ENCODE measurements around the gene FNBP1L. TPM values are rescaled to one million over a fixed set of nuclear protein-coding genes. Genes with fewer than 3 reads are reported as not detected.

The FNBP1L gene
- total RNA-seq, 1 donor from 2014 or later: 57.8 TPM

GRCh38 chr1:93416183-93416582, 31.7 kb upstream of the FNBP1L start:
- H3K4me1 Mint-ChIP-seq (ENCODE audit: low read depth, unreplicated experiment): peaks cover 3% of the 10 kb centered on the region
- H3K27ac ChIP-seq (ENCODE audit: low read depth, low read length): no peak overlapping the region
- peaks cover 2% of the 10 kb centered on the region for H3K9me3 Mint-ChIP-seq (ENCODE audit: unreplicated experiment)
- H3K4me2 ChIP-seq (ENCODE audit: low read length): no peak overlapping the region
- no peaks in the 10 kb centered on the region for H3K79me2 ChIP-seq (ENCODE audit: insufficient read depth, low read length)
- H3K36me3 ChIP-seq (ENCODE audit: insufficient read depth, low read length): no peaks in the 10 kb centered on the region
- H4K20me1 ChIP-seq (ENCODE audit: insufficient read depth, low read length): no peaks in the 10 kb centered on the region
- H2AFZ ChIP-seq (ENCODE audit: low read depth, low read length): no peak overlapping the region
- no peaks in the 10 kb centered on the region for H3K27me3 Mint-ChIP-seq (ENCODE audit: low read depth, unreplicated experiment)
- H3K9ac ChIP-seq (ENCODE audit: low read length): no peak overlapping the region
- no peaks in the 10 kb centered on the region for H3K27me3 ChIP-seq (ENCODE audit: insufficient read depth, low read length)
- no peak for DNase-seq (ENCODE audit: low read depth)
- TF ChIP-seq EZH2 (IDR thresholded peaks at IDR 0.05; ENCODE audit: insufficient read depth, low read length) (no peak), CTCF (IDR thresholded peaks at IDR 0.05; ENCODE audit: insufficient read depth, low read depth, low read length) (no peak)
- FAIRE-seq: no peak
- no peak overlapping the region for H3K4me3 Mint-ChIP-seq (ENCODE audit: unreplicated experiment)
- no peak overlapping the region for H3K4me3 ChIP-seq (ENCODE audit: insufficient read depth, low read depth, low read length)
- H3K4me1 ChIP-seq (ENCODE audit: insufficient read depth, low read length): no peaks in the 10 kb centered on the region
- H3K9me3 ChIP-seq (ENCODE audit: insufficient read depth, low read depth, low read length): no peaks in the 10 kb centered on the region
- no peak overlapping the region for H3K27ac Mint-ChIP-seq (ENCODE audit: unreplicated experiment)
- H3K36me3 Mint-ChIP-seq (ENCODE audit: low read depth, unreplicated experiment): no peaks in the 10 kb centered on the region

GRCh38 chr1:93419344-93419743, 28.6 kb upstream of the FNBP1L start:
- Mint-ChIP-seq H3K27me3 (ENCODE audit: low read depth, unreplicated experiment) (no peaks in the 10 kb centered on the region), H3K36me3 (ENCODE audit: low read depth, unreplicated experiment) (no peaks in the 10 kb centered on the region), H3K4me1 (ENCODE audit: low read depth, unreplicated experiment) (peaks cover 3% of the 10 kb centered on the region), H3K27ac (ENCODE audit: unreplicated experiment) (no peak overlapping the region), H3K9me3 (ENCODE audit: unreplicated experiment) (peaks cover 2% of the 10 kb centered on the region), H3K4me3 (ENCODE audit: unreplicated experiment) (no peak overlapping the region)
- Histone ChIP-seq H3K27ac (ENCODE audit: low read depth, low read length) (no peak overlapping the region), H3K4me2 (ENCODE audit: low read length) (no peak overlapping the region), H2AFZ (ENCODE audit: low read depth, low read length) (no peak overlapping the region), H3K36me3 (ENCODE audit: insufficient read depth, low read length) (no peaks in the 10 kb centered on the region), H3K4me1 (ENCODE audit: insufficient read depth, low read length) (no peaks in the 10 kb centered on the region), H3K79me2 (ENCODE audit: insufficient read depth, low read length) (no peaks in the 10 kb centered on the region), H4K20me1 (ENCODE audit: insufficient read depth, low read length) (no peaks in the 10 kb centered on the region), H3K4me3 (ENCODE audit: insufficient read depth, low read depth, low read length) (no peak overlapping the region), H3K9ac (ENCODE audit: low read length) (no peak overlapping the region), H3K9me3 (ENCODE audit: insufficient read depth, low read depth, low read length) (no peaks in the 10 kb centered on the region), H3K27me3 (ENCODE audit: insufficient read depth, low read length) (no peaks in the 10 kb centered on the region)
- no peak for TF ChIP-seq CTCF (IDR thresholded peaks at IDR 0.05; ENCODE audit: insufficient read depth, low read depth, low read length)
- TF ChIP-seq EZH2 (IDR thresholded peaks at IDR 0.05; ENCODE audit: insufficient read depth, low read length): no peak
- no peak for FAIRE-seq
- DNase-seq (ENCODE audit: low read depth): no peak

DNA sequence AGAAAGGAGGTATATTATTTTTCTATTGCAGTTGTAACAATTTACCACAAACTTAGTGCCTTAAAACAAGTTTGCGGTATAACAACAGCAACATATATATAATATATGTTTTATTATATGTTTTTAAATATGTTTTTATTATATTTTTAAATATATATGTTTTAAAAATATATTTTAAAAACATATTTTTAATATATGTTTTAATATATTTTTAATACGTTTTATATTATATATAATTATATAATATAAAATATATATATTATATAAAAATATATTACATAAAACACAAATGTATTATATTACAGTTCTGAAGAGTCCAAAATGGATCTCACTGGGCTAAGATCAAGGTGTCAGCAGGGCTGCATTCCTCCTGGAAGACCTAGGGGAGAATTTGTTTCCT, 27.5 kb upstream of the FNBP1L start:
- H3K79me2 ChIP-seq (ENCODE audit: insufficient read depth, low read length): no peaks in the 10 kb centered on the region
- no peaks in the 10 kb centered on the region for H3K27me3 ChIP-seq (ENCODE audit: insufficient read depth, low read length)
- no peak overlapping the region for H3K4me3 ChIP-seq (ENCODE audit: insufficient read depth, low read depth, low read length)
- DNase-seq (ENCODE audit: low read depth): no peak
- no peak overlapping the region for H3K4me2 ChIP-seq (ENCODE audit: low read length)
- Mint-ChIP-seq H3K4me1 (ENCODE audit: low read depth, unreplicated experiment) (no peaks in the 10 kb centered on the region), H3K9me3 (ENCODE audit: unreplicated experiment) (peaks cover 2% of the 10 kb centered on the region), H3K27ac (ENCODE audit: unreplicated experiment) (no peak overlapping the region), H3K36me3 (ENCODE audit: low read depth, unreplicated experiment) (no peaks in the 10 kb centered on the region), H3K4me3 (ENCODE audit: unreplicated experiment) (no peak overlapping the region), H3K27me3 (ENCODE audit: low read depth, unreplicated experiment) (no peaks in the 10 kb centered on the region)
- TF ChIP-seq CTCF (IDR thresholded peaks at IDR 0.05; ENCODE audit: insufficient read depth, low read depth, low read length) (no peak), EZH2 (IDR thresholded peaks at IDR 0.05; ENCODE audit: insufficient read depth, low read length) (no peak)
- H3K9ac ChIP-seq (ENCODE audit: low read length): no peak overlapping the region
- no peaks in the 10 kb centered on the region for H3K4me1 ChIP-seq (ENCODE audit: insufficient read depth, low read length)
- FAIRE-seq: no peak
- H3K9me3 ChIP-seq (ENCODE audit: insufficient read depth, low read depth, low read length): no peaks in the 10 kb centered on the region
- no peaks in the 10 kb centered on the region for H4K20me1 ChIP-seq (ENCODE audit: insufficient read depth, low read length)
- H3K36me3 ChIP-seq (ENCODE audit: insufficient read depth, low read length): no peaks in the 10 kb centered on the region
- H2AFZ ChIP-seq (ENCODE audit: low read depth, low read length): no peak overlapping the region
- H3K27ac ChIP-seq (ENCODE audit: low read depth, low read length): no peak overlapping the region

Data from astrocyte (in vitro differentiated cells and primary cell).